Progenitor cell of endocrine pancreas (in vitro differentiated cells): ENCODE measurements around the gene PRPF40B. TPM values are rescaled to one million over a fixed set of nuclear protein-coding genes. Genes with fewer than 3 reads are reported as not detected.

Source experiments
- DNase-seq: peaks from one replicate; pipeline ENCODE4 v3.0.0; 2021; ENCODE audit warnings: low spot score; ENCODE audit not compliant: unreplicated experiment
- H3K27ac Mint-ChIP-seq: 2 replicates; pipeline ENCODE4 v1.8.0; 2021; ENCODE audit warnings: mild to moderate bottlenecking, moderate library complexity, mixed read lengths
- H3K27me3 Mint-ChIP-seq: 2 replicates; pipeline ENCODE4 v1.8.0; 2021; ENCODE audit warnings: mixed read lengths
- H3K36me3 Mint-ChIP-seq: 2 replicates; pipeline ENCODE4 v1.8.0; 2022; ENCODE audit warnings: mixed read lengths; ENCODE audit not compliant: insufficient read depth
- H3K4me1 Mint-ChIP-seq: 2 replicates; pipeline ENCODE4 v1.8.0; 2021; ENCODE audit warnings: low read depth, mixed read lengths
- H3K4me3 Mint-ChIP-seq: 2 replicates; pipeline ENCODE4 v1.8.0; 2021; ENCODE audit warnings: low read depth, mild to moderate bottlenecking, moderate library complexity, mixed read lengths
- H3K9me3 Mint-ChIP-seq: 2 replicates; pipeline ENCODE4 v1.8.0; 2021; ENCODE audit warnings: low read depth, mixed read lengths
- CTCF ChIP-seq: fragments of 200-600 bp; sonication (generic); IDR thresholded peaks from one replicate; pipeline ENCODE4 v1.5.0; 2021; ENCODE audit warnings: antibody characterized with exemption, mild to moderate bottlenecking; ENCODE audit not compliant: unreplicated experiment
- total RNA-seq: library from RNA; stranded (reverse); gene quantifications from 2 replicates; pipeline ENCODE4 v1.2.1, GENCODE V29; 2021

PRPF40B gene
- total RNA-seq, 1 donor from 2014 or later, result 63.4 TPM

DNA sequence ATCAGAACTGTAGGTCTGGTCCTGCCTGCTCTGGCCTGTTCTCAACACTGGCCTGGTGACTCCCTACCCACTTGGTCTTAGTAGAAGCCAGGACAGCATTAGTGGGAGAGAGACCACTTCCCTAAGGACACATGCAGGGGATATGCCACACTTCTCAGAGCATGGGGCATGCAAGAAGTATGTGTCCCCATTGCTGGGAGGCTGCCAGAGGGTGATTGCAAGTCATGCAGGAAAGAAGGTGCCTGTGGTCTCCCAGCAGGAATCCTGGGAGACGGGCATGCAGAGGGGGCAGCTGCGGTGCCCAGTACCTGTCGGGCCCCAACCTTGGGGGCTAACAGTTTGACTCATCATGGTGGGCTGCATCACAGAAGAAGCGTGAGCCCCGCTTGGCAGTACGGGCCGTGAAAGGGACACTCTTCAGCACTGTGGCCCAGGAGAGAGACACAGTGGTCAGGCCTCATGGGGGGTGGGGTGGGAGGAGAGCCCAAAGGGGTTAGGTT, 23.0 kb downstream of the PRPF40B start:
- Mint-ChIP-seq H3K27me3 (no peaks in the 10 kb centered on the region), H3K36me3 (peaks cover 10% of the 10 kb centered on the region), H3K4me1 (peaks cover 3% of the 10 kb centered on the region), H3K27ac (no peak overlapping the region), H3K4me3 (no peak overlapping the region), H3K9me3 (no peaks in the 10 kb centered on the region)
- no peak for DNase-seq
- TF ChIP-seq CTCF, result no peak

DNA sequence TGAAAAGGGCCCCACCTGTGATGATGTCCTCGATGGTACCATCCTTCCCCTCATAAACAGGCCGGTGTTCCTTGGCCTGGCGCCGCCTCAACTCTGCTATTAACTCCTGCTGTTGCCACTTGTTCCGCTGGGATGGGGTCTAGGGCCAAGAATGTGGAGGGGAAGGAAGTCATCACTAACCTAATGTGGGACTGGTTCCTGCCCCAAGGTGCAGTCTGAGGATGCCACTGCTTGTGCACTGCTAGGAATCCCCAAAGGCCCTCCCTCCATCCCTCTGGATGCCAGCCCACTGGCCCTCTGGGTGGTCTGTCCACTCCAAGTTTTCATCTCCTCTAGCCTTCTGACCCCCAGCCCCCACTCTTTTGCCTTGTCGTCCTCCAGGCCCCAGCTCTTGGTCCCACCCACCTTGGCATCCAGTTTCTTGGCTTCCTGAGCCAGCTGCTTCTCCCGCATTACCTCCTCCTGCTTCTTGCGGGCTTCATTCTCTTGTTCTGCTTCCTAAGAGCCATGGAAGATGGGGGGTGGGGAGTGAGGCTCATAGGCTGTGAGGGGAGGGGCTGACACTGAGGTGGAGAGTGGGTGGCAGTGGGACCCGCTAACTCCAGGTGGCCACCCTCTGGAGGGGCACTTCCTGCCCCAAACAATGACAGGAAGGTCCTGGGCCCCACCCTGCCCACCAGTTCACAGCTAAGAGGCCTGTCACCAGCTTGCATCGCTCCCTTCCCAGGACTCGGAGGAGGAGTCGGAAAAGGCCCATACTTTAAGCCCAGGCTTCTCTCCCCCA, 23.7 kb downstream of the PRPF40B start:
- Mint-ChIP-seq H3K27me3 (no peaks in the 10 kb centered on the region), H3K36me3 (peaks cover 10% of the 10 kb centered on the region), H3K9me3 (no peaks in the 10 kb centered on the region), H3K27ac (no peak overlapping the region), H3K4me3 (no peak overlapping the region), H3K4me1 (peaks cover 3% of the 10 kb centered on the region)
- DNase-seq, result no peak
- no peak for TF ChIP-seq CTCF

GRCh38 chr12:49647827-49648711, 24.7 kb downstream of the PRPF40B start:
- Mint-ChIP-seq H3K27ac (no peak overlapping the region), H3K36me3 (peaks cover 10% of the 10 kb centered on the region), H3K4me1 (peaks cover 3% of the 10 kb centered on the region), H3K4me3 (no peak overlapping the region), H3K27me3 (no peaks in the 10 kb centered on the region), H3K9me3 (no peaks in the 10 kb centered on the region)
- DNase-seq, result no peak
- no peak for TF ChIP-seq CTCF

DNA sequence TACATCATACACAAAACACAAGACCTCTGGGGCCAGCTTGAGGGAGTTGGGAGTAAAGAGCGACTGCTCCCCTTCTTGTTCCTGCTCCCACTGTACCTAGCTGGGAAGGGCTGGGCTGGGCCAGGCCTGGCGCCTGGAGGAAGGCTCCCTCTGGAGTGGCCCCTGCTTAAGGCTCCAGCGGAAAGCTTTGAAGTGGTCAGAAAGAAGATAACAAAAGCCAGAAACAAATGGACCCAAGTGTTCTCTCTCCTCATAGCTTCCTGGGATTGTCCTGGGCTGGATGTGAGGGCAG, 25.3 kb downstream of the PRPF40B start:
- no peaks in the 10 kb centered on the region for H3K9me3 Mint-ChIP-seq
- H3K27me3 Mint-ChIP-seq, result no peaks in the 10 kb centered on the region
- H3K4me3 Mint-ChIP-seq, result no peak overlapping the region
- no peak overlapping the region for H3K27ac Mint-ChIP-seq
- DNase-seq, result no peak
- peaks cover 3% of the 10 kb centered on the region for H3K4me1 Mint-ChIP-seq
- peaks cover 6% of the 10 kb centered on the region for H3K36me3 Mint-ChIP-seq
- TF ChIP-seq CTCF, result no peak

- Mint-ChIP-seq H3K9me3 (no peaks in the 10 kb centered on the region), H3K27ac (no peak overlapping the region), H3K4me3 (no peak overlapping the region), H3K36me3 (peaks cover 6% of the 10 kb centered on the region), H3K4me1 (peaks cover 3% of the 10 kb centered on the region), H3K27me3 (no peaks in the 10 kb centered on the region)
- DNase-seq, result no peak
- TF ChIP-seq CTCF, result no peak
These were observed 26.1 kb downstream of the PRPF40B start for GRCh38 chr12:49649445-49649844.
